HepG2 (cell line): ENCODE data around the gene PDE3B. TPM values are rescaled to one million over a fixed set of nuclear protein-coding genes. Genes with fewer than 3 reads are reported as not detected.

Experiments
- ATAC-seq: fragments of 200-7000 bp; cut with Tn5 transposase; 3 replicates; pipeline ENCODE4 v1.9.1; 2020; ENCODE audit warnings: mild to moderate bottlenecking, moderate library complexity
- BruUV-seq: library from RNA; stranded (reverse); fragments of 400-500 nt; replicated peaks from 2 replicates; lab custom pipeline; 2021; lab: Mats Ljungman, UMichigan
- CTCF ChIA-PET: fragments of 300-600 bp; formaldehyde crosslinking; extraction: SDS; loops from one replicate; lab custom pipeline; 2021; ENCODE audit warnings: low total read pairs, inconsistent platforms, low intra/inter-chr PET ratio; lab: Yijun Ruan, JAX
- POLR2A ChIA-PET: fragments of 350-600 bp; sonication (Branson Sonifier 250); formaldehyde crosslinking; loops from one replicate; lab custom pipeline; 2020; ENCODE audit warnings: antibody characterized with exemption, inconsistent platforms; lab: Yijun Ruan, JAX
- DNase-seq: peaks from one replicate; pipeline ENCODE4 v3.0.0-alpha.2; 2015; ENCODE audit warnings: low spot score
- FAIRE-seq: peaks from 3 replicates; lab custom pipeline; 2011; peaks lifted over from hg19 to GRCh38; lab: Jason Lieb, UNC
- H2AFZ ChIP-seq: one replicate; pipeline ENCODE4 v1.6.1; 2011; ENCODE audit warnings: low read length, inconsistent platforms
- H3K27ac ChIP-seq: fragments of 300-600 bp; 3 replicates; pipeline ENCODE4 v1.8.0; 2011; ENCODE audit warnings: mixed run types, mild to moderate bottlenecking, mixed read lengths, low read length, inconsistent platforms; ENCODE audit not compliant: insufficient read depth; ENCODE audit errors: extremely low read length
- H3K27me3 ChIP-seq, 2 experiments: fragments of 200-600 bp in 1 of 2; 2 replicates in 1 of 2; 3 replicates in 1 of 2; pipeline versions ENCODE4 v1.6.0 to v1.8.0; 2011; ENCODE audit warnings: low read length in 2 of 2, mild to moderate bottlenecking in 2 of 2, moderate library complexity in 2 of 2, inconsistent platforms in 1 of 2; ENCODE audit not compliant: insufficient read depth in 2 of 2, control insufficient read depth in 1 of 2
- H3K36me3 ChIP-seq, 2 experiments: fragments of 200-600 bp in 1 of 2; replicated peaks in 1 of 2; 2 replicates in 1 of 2; 3 replicates in 1 of 2; pipeline versions ENCODE4 v1.5.1 to v1.8.0; 2011; ENCODE audit warnings: low read length in 2 of 2, inconsistent platforms in 1 of 2; ENCODE audit not compliant: insufficient read depth in 2 of 2, control insufficient read depth in 1 of 2
- H3K4me1 ChIP-seq: 2 replicates; pipeline ENCODE4 v1.5.1; 2012; ENCODE audit warnings: low read length, inconsistent platforms; ENCODE audit not compliant: insufficient read depth
- H3K4me2 ChIP-seq: 2 replicates; pipeline ENCODE4 v1.6.0; 2011; ENCODE audit warnings: low read depth, low read length, inconsistent platforms
- H3K4me3 ChIP-seq, 3 experiments: fragments of 200-600 bp in 1 of 3; sonication (generic), shearing (Covaris generic) in 1 of 3; replicated peaks in 1 of 3; 2 replicates each; pipeline ENCODE4 v1.5.1; 2011 to 2016; ENCODE audit warnings: low read length in 3 of 3, inconsistent platforms in 2 of 3, low read depth in 2 of 3, mild to moderate bottlenecking in 2 of 3, control low read depth in 1 of 3, mixed read lengths in 1 of 3; ENCODE audit not compliant: insufficient read depth in 1 of 3
- H3K79me2 ChIP-seq: one replicate; pipeline ENCODE4 v1.6.1; 2011; ENCODE audit warnings: low read length, inconsistent platforms; ENCODE audit not compliant: insufficient read depth
- H3K9ac ChIP-seq: 2 replicates; pipeline ENCODE4 v1.6.0; 2011; ENCODE audit warnings: mild to moderate bottlenecking, low read depth, low read length, inconsistent platforms; ENCODE audit not compliant: insufficient read depth
- H3K9me3 ChIP-seq: 2 replicates; pipeline ENCODE4 v1.5.1; 2012; ENCODE audit warnings: mild to moderate bottlenecking, low read length
- H4K20me1 ChIP-seq: 2 replicates; pipeline ENCODE4 v1.6.0; 2011; ENCODE audit warnings: inconsistent platforms, mild to moderate bottlenecking, low read length, moderate library complexity; ENCODE audit not compliant: insufficient read depth
- MAFF ChIP-seq: IDR thresholded peaks from 2 replicates; pipeline ENCODE4 v1.6.1; 2011; ENCODE audit warnings: low read depth, low read length, improper control_type of control experiment
- MAFK ChIP-seq, 2 experiments: IDR thresholded peaks in 1 of 2; conservative IDR thresholded peaks in 1 of 2; 2 replicates each; pipeline ENCODE4 v1.6.1; 2011; ENCODE audit warnings: improper control_type of control experiment in 2 of 2, low read length in 2 of 2
- NFKB2 ChIP-seq: sonication (generic); formaldehyde crosslinking; IDR thresholded peaks from 2 replicates; pipeline ENCODE4 v1.4.0; 2020; ENCODE audit warnings: missing genetic modification reagents, borderline replicate concordance
- PPARG ChIP-seq: conservative IDR thresholded peaks from 2 replicates; pipeline ENCODE4 v1.6.1; 2016; ENCODE audit warnings: missing biosample characterization, missing genetic modification reagents
- SIN3B ChIP-seq: fragments of 150-350 bp; IDR thresholded peaks from 2 replicates; pipeline ENCODE4 v1.6.1; 2014; ENCODE audit warnings: low read length
- SIX1 ChIP-seq: sonication (generic); formaldehyde crosslinking; IDR thresholded peaks from 2 replicates; pipeline ENCODE4 v1.4.0; 2020; ENCODE audit warnings: missing genetic modification reagents, borderline replicate concordance
- SKI ChIP-seq: fragments of 450-650 bp; IDR thresholded peaks from one replicate; pipeline ENCODE4 v1.6.1; 2018; ENCODE audit warnings: mild to moderate bottlenecking; ENCODE audit not compliant: partially characterized antibody
- TARDBP ChIP-seq: sonication (generic); formaldehyde crosslinking; IDR thresholded peaks from 2 replicates; pipeline ENCODE4 v1.8.0; 2022; ENCODE audit warnings: mild to moderate bottlenecking, missing genetic modification reagents
- ZFX ChIP-seq: sonication (generic); formaldehyde crosslinking; IDR thresholded peaks from 2 replicates; pipeline ENCODE4 v1.4.0; 2020; ENCODE audit warnings: mild to moderate bottlenecking, low read depth, missing genetic modification reagents, moderate library complexity
- ZNF17 ChIP-seq: sonication (generic); formaldehyde crosslinking; IDR thresholded peaks from 2 replicates; pipeline ENCODE4 v1.5.0; 2020; ENCODE audit warnings: mild to moderate bottlenecking, missing genetic modification reagents
- ZNF329 ChIP-seq: sonication (generic); formaldehyde crosslinking; IDR thresholded peaks from 2 replicates; pipeline ENCODE4 v1.9.0; 2021; ENCODE audit warnings: low read depth, mild to moderate bottlenecking, missing genetic modification reagents
- ZNF451 ChIP-seq: sonication (generic); formaldehyde crosslinking; IDR thresholded peaks from 2 replicates; pipeline ENCODE4 v1.5.0; 2020; ENCODE audit warnings: mild to moderate bottlenecking, missing genetic modification reagents
- ZNF644 ChIP-seq: IDR thresholded peaks from 2 replicates; pipeline ENCODE4 v1.6.1; 2016; ENCODE audit warnings: low read depth
- ZNF652 ChIP-seq: IDR thresholded peaks from 2 replicates; pipeline ENCODE4 v1.6.1; 2016; ENCODE audit warnings: low read depth, borderline replicate concordance
- WGBS: methylation state at CpG from one replicate; pipeline ENCODE4 v1.1.6; 2017; ENCODE audit warnings: low lambda C conversion rate; 5-methylcytosine and 5-hydroxymethylcytosine counted together
- in situ Hi-C: cut with HindIII; loops from 2 replicates; pipeline ENCODE4 v1.10.0; 2017; ENCODE audit warnings: low pct_unique_long_range_greater_than_20kb; ENCODE audit not compliant: extremely low pct_ligation_motif_present
- intact Hi-C: fragments of 100-400 bp; cut with micrococcal nuclease; formaldehyde crosslinking; loops from one replicate; pipeline ENCODE4 v1.10.0; 2022; ENCODE audit not compliant: unreplicated experiment
- polyA plus RNA-seq, 8 experiments: library from polyadenylated mRNA; depleted of rRNA in 3 of 8; stranded (reverse) in 7 of 8; unstranded in 1 of 8; fragments of >200 nt; fragmentation: Illumina TruSeq in 4 of 8; extraction: Trizol in 4 of 8; gene quantifications; 2 replicates each; pipeline versions ENCODE4 v1.2.1 to v1.2.3, GENCODE V29; 2011 to 2016; ENCODE audit warnings: low read depth in 4 of 8, missing spikeins in 1 of 8, mixed read lengths in 1 of 8; ENCODE audit not compliant: insufficient read depth in 1 of 8
- total RNA-seq, 5 experiments: library from RNA; depleted of rRNA; stranded (reverse); fragments of >200 nt; fragmentation: Illumina TruSeq; extraction: Trizol; gene quantifications; 2 replicates each; pipeline ENCODE4 v1.2.3, GENCODE V29; 2016; ENCODE audit warnings: low read depth in 1 of 5
- TF ChIP-seq, protein P1 (sequence below): sonication (generic); formaldehyde crosslinking; conservative IDR thresholded peaks from 2 replicates; pipeline ENCODE4 v1.4.0; 2020; ENCODE audit warnings: missing genetic modification reagents
- TF ChIP-seq, protein P2 (sequence below): sonication (generic); formaldehyde crosslinking; IDR thresholded peaks from 2 replicates; pipeline ENCODE4 v1.4.0; 2020; ENCODE audit warnings: missing genetic modification reagents; ENCODE audit errors: not compliant biosample characterization

The PDE3B gene
- total and polyA plus RNA-seq, 2 of the 13 experiments (the other 11 are each of a cell fraction or from before 2014, with no cell fraction given) = 14.1 to 26.5 TPM

DNA sequence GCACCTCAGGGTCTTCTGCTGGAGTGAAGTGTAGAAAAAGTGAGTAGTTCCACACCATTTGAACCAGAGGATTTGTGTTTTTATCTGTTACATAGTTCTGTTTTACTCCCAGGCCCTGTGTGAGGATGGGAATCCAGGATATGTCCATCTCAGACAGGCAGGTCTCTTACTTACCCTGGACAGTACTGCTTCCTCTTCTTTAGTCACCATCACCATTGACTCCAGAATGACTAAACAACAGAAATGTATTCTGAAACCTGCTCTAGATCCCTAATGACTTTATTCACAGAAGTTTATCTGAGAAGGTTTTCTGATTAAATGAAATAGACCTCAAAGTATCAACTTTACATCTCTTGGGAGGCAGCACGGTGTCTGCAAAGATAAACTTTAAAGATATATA is 214.8 kb downstream of the PDE3B start (continued):
- TF ChIP-seq PPARG (CRISPR knock-in tag) = no peak

DNA sequence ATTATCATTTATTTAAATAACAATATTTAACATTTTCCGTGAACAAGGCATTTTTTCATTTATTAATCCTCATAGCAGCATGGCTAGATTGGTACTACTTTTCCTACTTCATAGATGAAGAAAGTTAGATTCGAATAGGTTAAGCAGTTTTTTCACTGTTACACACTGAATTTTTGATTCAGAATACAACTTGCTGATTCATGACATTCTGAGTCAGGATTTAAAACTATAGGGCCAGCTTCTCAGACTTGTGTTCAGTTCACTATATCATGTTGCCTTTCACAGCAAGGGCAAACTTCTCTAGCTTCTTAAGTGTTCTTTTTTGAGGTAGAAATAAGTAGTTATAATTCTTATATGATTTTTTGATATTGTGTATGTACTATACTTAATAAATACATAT is 216.9 kb downstream of the PDE3B start:
- Histone ChIP-seq H3K9me3 (no peaks in the 10 kb centered on the region), H3K4me1 (peaks cover 12% of the 10 kb centered on the region), H3K36me3 (peaks cover 4 to 5% of the 10 kb centered on the region in 2 experiments; a peak in 3 of 5 replicates), H3K9ac (no peak overlapping the region), H3K4me2 (no peak overlapping the region), H4K20me1 (no peaks in the 10 kb centered on the region), H3K27me3 (no peaks in the 10 kb centered on the region), H3K79me2 (no peaks in the 10 kb centered on the region), H3K27ac (no peak overlapping the region), H3K4me3 (no peak overlapping the region), H2AFZ (no peak overlapping the region)
- 98% methylated on average over 2 of the region's 2 CpGs for WGBS
- TF ChIP-seq ZFX (no peak), MAFF (peak; percentile 34; the same call in 1 of the 2 replicates), NFKB2 (no peak), MAFK (conservative IDR thresholded peaks at IDR 0.05 in 1 of 2, IDR thresholded peaks at IDR 0.05 in 1 of 2; ENCODE audit: low read length in 2 of 2) (peak; percentile 33 to 63; a peak in 3 of 4 replicates)
- intact Hi-C loops = no loop called here
- BruUV-seq = no TSS peak
- ChIA-PET POLR2A (no interaction called here), CTCF (no interaction called here)
- FAIRE-seq = no peak
- in situ Hi-C loops = no loop called here
- no peak for DNase-seq
- ATAC-seq = no peak

DNA sequence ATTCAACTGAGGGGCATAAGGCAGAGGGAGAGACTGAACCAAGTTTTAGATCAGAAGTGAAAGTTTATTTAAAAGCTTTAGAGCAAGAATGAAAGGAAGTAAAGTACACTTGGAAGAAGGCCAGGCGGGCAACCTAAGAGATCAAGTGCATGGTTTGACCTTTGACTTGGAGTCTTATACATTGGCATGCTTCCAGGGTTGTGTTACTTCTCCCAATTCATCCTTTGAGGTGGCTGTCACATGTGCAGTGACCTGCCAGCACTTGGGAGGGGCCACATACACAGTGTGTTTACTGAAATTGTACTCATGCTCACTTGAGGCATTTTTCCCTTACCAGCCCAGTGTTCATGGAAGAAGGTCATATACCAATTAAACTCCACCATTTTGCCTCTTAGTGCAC is 218.1 kb downstream of the PDE3B start:
- H3K27me3 ChIP-seq = no peaks in the 10 kb centered on the region
- intact Hi-C loops = no loop called here
- ChIA-PET POLR2A (no interaction called here), CTCF (no interaction called here)
- ATAC-seq (peak; percentile 77), DNase-seq (peak; percentile 67), FAIRE-seq (no peak)
- peaks cover 4 to 5% of the 10 kb centered on the region in 2 experiments; a peak in 3 of 5 replicates for H3K36me3 ChIP-seq
- no peak overlapping the region for H3K27ac ChIP-seq
- no peak overlapping the region for H2AFZ ChIP-seq
- H3K79me2 ChIP-seq = no peaks in the 10 kb centered on the region
- H3K4me1 ChIP-seq = peaks cover 12% of the 10 kb centered on the region
- no peak overlapping the region for H3K4me3 ChIP-seq
- no peaks in the 10 kb centered on the region for H3K9me3 ChIP-seq
- in situ Hi-C loops = no loop called here
- no peak overlapping the region for H3K4me2 ChIP-seq
- no TSS peak for BruUV-seq
- H3K9ac ChIP-seq = no peak overlapping the region
- no peaks in the 10 kb centered on the region for H4K20me1 ChIP-seq
- 92% methylated on average over 1 of the region's 1 CpG for WGBS
- TF ChIP-seq ZNF329 (CRISPR knock-in tag) = no peak
- TF ChIP-seq SIN3B = no peak
- TF ChIP-seq, protein P1, sequence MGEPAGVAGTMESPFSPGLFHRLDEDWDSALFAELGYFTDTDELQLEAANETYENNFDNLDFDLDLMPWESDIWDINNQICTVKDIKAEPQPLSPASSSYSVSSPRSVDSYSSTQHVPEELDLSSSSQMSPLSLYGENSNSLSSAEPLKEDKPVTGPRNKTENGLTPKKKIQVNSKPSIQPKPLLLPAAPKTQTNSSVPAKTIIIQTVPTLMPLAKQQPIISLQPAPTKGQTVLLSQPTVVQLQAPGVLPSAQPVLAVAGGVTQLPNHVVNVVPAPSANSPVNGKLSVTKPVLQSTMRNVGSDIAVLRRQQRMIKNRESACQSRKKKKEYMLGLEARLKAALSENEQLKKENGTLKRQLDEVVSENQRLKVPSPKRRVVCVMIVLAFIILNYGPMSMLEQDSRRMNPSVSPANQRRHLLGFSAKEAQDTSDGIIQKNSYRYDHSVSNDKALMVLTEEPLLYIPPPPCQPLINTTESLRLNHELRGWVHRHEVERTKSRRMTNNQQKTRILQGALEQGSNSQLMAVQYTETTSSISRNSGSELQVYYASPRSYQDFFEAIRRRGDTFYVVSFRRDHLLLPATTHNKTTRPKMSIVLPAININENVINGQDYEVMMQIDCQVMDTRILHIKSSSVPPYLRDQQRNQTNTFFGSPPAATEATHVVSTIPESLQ = no peak
- no peak for TF ChIP-seq TARDBP (CRISPR knock-in tag)
- TF ChIP-seq ZNF451 = no peak
- TF ChIP-seq, protein P2, sequence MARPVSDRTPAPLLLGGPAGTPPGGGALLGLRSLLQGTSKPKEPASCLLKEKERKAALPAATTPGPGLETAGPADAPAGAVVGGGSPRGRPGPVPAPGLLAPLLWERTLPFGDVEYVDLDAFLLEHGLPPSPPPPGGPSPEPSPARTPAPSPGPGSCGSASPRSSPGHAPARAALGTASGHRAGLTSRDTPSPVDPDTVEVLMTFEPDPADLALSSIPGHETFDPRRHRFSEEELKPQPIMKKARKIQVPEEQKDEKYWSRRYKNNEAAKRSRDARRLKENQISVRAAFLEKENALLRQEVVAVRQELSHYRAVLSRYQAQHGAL (CRISPR knock-in tag) = no peak
- TF ChIP-seq ZNF652 = no peak
- TF ChIP-seq SKI = peak; percentile 31
- TF ChIP-seq ZNF17 = no peak
- TF ChIP-seq ZNF644 (CRISPR knock-in tag) = peak; percentile 69; the same call in 1 of the 2 replicates
- no peak for TF ChIP-seq SIX1 (CRISPR knock-in tag)
